ENCODE data around the gene TEC.
"Not testable (repeated sequence)": the region's sequence is repeated elsewhere in the genome, so short reads cannot be mapped to it uniquely, and the experiment has no call there.

Gene TEC

GRCh38 chr4:48268956-48269860, at the start of gene TEC:
Gene TEC (minus strand): TSS chr4:48269838. CDS start chr4:48228614, 41,224 bp downstream.
- peak; percentile 67 for DNase-seq

GRCh38 chr4:48315728-48316630, 46.3 kb upstream of the TEC start:
- peak; percentile 31 for DNase-seq

- not testable (repeated sequence) for DNase-seq
Measured at GRCh38 chr4:48314746-48315145, 45.1 kb upstream of the TEC start.

- DNase-seq = no peak
Measured at GRCh38 chr4:48311896-48312295, 42.3 kb upstream of the TEC start.

- DNase-seq = no peak
Measured at GRCh38 chr4:48308901-48309300, 39.3 kb upstream of the TEC start.

- DNase-seq = no peak
Measured at GRCh38 chr4:48307528-48307927, 37.9 kb upstream of the TEC start.

- DNase-seq = no peak
Measured at GRCh38 chr4:48305508-48305907, 35.9 kb upstream of the TEC start.

- DNase-seq = no peak
Measured at GRCh38 chr4:48300004-48300403, 30.4 kb upstream of the TEC start.

GRCh38 chr4:48299560-48299959, 29.9 kb upstream of the TEC start:
- no peak for DNase-seq

- DNase-seq = no peak
Measured at GRCh38 chr4:48297256-48297846, 27.7 kb upstream of the TEC start.

GRCh38 chr4:48296365-48296764, 26.7 kb upstream of the TEC start:
- DNase-seq = peak; percentile 3

- DNase-seq = no peak
Measured at GRCh38 chr4:48295116-48295515, 25.5 kb upstream of the TEC start.

GRCh38 chr4:48292218-48292790, 22.7 kb upstream of the TEC start:
- DNase-seq = not testable (repeated sequence)

- peak; percentile 23 for DNase-seq
Measured at GRCh38 chr4:48290146-48290772, 20.6 kb upstream of the TEC start.

- DNase-seq = not testable (repeated sequence)
Measured at GRCh38 chr4:48286060-48286459, 16.4 kb upstream of the TEC start.

- DNase-seq = not testable (repeated sequence)
Measured at GRCh38 chr4:48285640-48286039, 16.0 kb upstream of the TEC start.

GRCh38 chr4:48275686-48276085, 6.0 kb upstream of the TEC start:
- DNase-seq = no peak

- DNase-seq = no peak
Measured at GRCh38 chr4:48275247-48275646, 5.6 kb upstream of the TEC start.

- DNase-seq = no peak
Measured at GRCh38 chr4:48271626-48272025, 2.0 kb upstream of the TEC start.

- DNase-seq = no peak
Measured at GRCh38 chr4:48270951-48271473, 1.4 kb upstream of the TEC start.

- no peak for DNase-seq
Measured at GRCh38 chr4:48270523-48270897, 872 bp upstream of the TEC start.

- DNase-seq = peak; percentile 92
Measured at GRCh38 chr4:48269861-48270522, 354 bp upstream of the TEC start.
